ENCODE data around the gene DRG1.

The DRG1 gene

GRCh38 chr22:31443516-31443915 lies 44.1 kb downstream of the DRG1 start:
- Histone ChIP-seq H3K4me2 (ENCODE audit: low read depth, low read length, poor library complexity, severe bottlenecking) (no peak overlapping the region), H3K9me2 (replicated peaks; ENCODE audit: low read depth, low read length) (no peaks in the 10 kb centered on the region), H3K79me2 (ENCODE audit: insufficient read depth, low read length) (no peaks in the 10 kb centered on the region), H2AFZ (ENCODE audit: low read length) (no peak overlapping the region), H3K36me3 (ENCODE audit: insufficient read depth, low read length) (peaks cover 72% of the 10 kb centered on the region; the same call in 1 of the 2 replicates), H3K4me3 (ENCODE audit: low read length, poor library complexity, severe bottlenecking) (no peak overlapping the region), H3K9ac (ENCODE audit: low read depth, low read length, poor library complexity, severe bottlenecking) (no peak overlapping the region), H4K20me1 (ENCODE audit: insufficient read depth, low read length, poor library complexity, severe bottlenecking) (no peaks in the 10 kb centered on the region), H3K4me1 (ENCODE audit: insufficient read depth, low read length, poor library complexity, severe bottlenecking) (no peaks in the 10 kb centered on the region), H3K27me3 (ENCODE audit: insufficient read depth, low read length, poor library complexity, severe bottlenecking) (no peaks in the 10 kb centered on the region), H3F3A (ENCODE audit: low read depth) (no peaks in the 10 kb centered on the region), H3K9me3 (ENCODE audit: insufficient read depth, low read depth, low read length) (no peaks in the 10 kb centered on the region)
- TF ChIP-seq, protein P1, sequence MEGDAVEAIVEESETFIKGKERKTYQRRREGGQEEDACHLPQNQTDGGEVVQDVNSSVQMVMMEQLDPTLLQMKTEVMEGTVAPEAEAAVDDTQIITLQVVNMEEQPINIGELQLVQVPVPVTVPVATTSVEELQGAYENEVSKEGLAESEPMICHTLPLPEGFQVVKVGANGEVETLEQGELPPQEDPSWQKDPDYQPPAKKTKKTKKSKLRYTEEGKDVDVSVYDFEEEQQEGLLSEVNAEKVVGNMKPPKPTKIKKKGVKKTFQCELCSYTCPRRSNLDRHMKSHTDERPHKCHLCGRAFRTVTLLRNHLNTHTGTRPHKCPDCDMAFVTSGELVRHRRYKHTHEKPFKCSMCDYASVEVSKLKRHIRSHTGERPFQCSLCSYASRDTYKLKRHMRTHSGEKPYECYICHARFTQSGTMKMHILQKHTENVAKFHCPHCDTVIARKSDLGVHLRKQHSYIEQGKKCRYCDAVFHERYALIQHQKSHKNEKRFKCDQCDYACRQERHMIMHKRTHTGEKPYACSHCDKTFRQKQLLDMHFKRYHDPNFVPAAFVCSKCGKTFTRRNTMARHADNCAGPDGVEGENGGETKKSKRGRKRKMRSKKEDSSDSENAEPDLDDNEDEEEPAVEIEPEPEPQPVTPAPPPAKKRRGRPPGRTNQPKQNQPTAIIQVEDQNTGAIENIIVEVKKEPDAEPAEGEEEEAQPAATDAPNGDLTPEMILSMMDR (conservative IDR thresholded peaks at IDR 0.05; ENCODE audit: low read length): no peak
- TF ChIP-seq EZH2phosphoT487 (IDR thresholded peaks at IDR 0.05; ENCODE audit: borderline replicate concordance): no peak

- no peaks in the 10 kb centered on the region for H3K4me1 ChIP-seq (ENCODE audit: insufficient read depth, low read length, poor library complexity, severe bottlenecking)
- no peak overlapping the region for H3K4me3 ChIP-seq (ENCODE audit: low read length, poor library complexity, severe bottlenecking)
- no peak overlapping the region for H3K9ac ChIP-seq (ENCODE audit: low read depth, low read length, poor library complexity, severe bottlenecking)
- TF ChIP-seq, protein P1 (conservative IDR thresholded peaks at IDR 0.05; ENCODE audit: low read length): no peak
- TF ChIP-seq EZH2phosphoT487 (IDR thresholded peaks at IDR 0.05; ENCODE audit: borderline replicate concordance): no peak
- H3K9me3 ChIP-seq (ENCODE audit: insufficient read depth, low read depth, low read length): no peaks in the 10 kb centered on the region
- H3K27me3 ChIP-seq (ENCODE audit: insufficient read depth, low read length, poor library complexity, severe bottlenecking): no peaks in the 10 kb centered on the region
- H3K79me2 ChIP-seq (ENCODE audit: insufficient read depth, low read length): no peaks in the 10 kb centered on the region
- no peaks in the 10 kb centered on the region for H4K20me1 ChIP-seq (ENCODE audit: insufficient read depth, low read length, poor library complexity, severe bottlenecking)
- no peak overlapping the region for H3K4me2 ChIP-seq (ENCODE audit: low read depth, low read length, poor library complexity, severe bottlenecking)
- no peaks in the 10 kb centered on the region for H3K9me2 ChIP-seq (replicated peaks; ENCODE audit: low read depth, low read length)
- H2AFZ ChIP-seq (ENCODE audit: low read length): no peak overlapping the region
- peaks cover 55% of the 10 kb centered on the region; the same call in 1 of the 2 replicates for H3K36me3 ChIP-seq (ENCODE audit: insufficient read depth, low read length)
- no peaks in the 10 kb centered on the region for H3F3A ChIP-seq (ENCODE audit: low read depth)
Observed at GRCh38 chr22:31445642-31446041, 46.2 kb downstream of the DRG1 start.

- Histone ChIP-seq H3K27me3 (ENCODE audit: insufficient read depth, low read length, poor library complexity, severe bottlenecking) (no peaks in the 10 kb centered on the region), H3K9ac (ENCODE audit: low read depth, low read length, poor library complexity, severe bottlenecking) (no peak overlapping the region), H3K9me3 (ENCODE audit: insufficient read depth, low read depth, low read length) (no peaks in the 10 kb centered on the region), H4K20me1 (ENCODE audit: insufficient read depth, low read length, poor library complexity, severe bottlenecking) (no peaks in the 10 kb centered on the region), H3K4me2 (ENCODE audit: low read depth, low read length, poor library complexity, severe bottlenecking) (no peak overlapping the region), H3F3A (ENCODE audit: low read depth) (no peaks in the 10 kb centered on the region), H3K4me1 (ENCODE audit: insufficient read depth, low read length, poor library complexity, severe bottlenecking) (no peaks in the 10 kb centered on the region), H2AFZ (ENCODE audit: low read length) (no peak overlapping the region), H3K4me3 (ENCODE audit: low read length, poor library complexity, severe bottlenecking) (no peak overlapping the region), H3K9me2 (replicated peaks; ENCODE audit: low read depth, low read length) (no peaks in the 10 kb centered on the region), H3K79me2 (ENCODE audit: insufficient read depth, low read length) (no peaks in the 10 kb centered on the region), H3K36me3 (ENCODE audit: insufficient read depth, low read length) (peaks cover 52% of the 10 kb centered on the region; the same call in 1 of the 2 replicates)
- TF ChIP-seq EZH2phosphoT487 (IDR thresholded peaks at IDR 0.05; ENCODE audit: borderline replicate concordance): no peak
- TF ChIP-seq, protein P1 (conservative IDR thresholded peaks at IDR 0.05; ENCODE audit: low read length): no peak
Observed at GRCh38 chr22:31446208-31446607, 46.8 kb downstream of the DRG1 start.
